Ishikawa (cell line): Measurements from ENCODE around the gene MAP7D2.

ENCODE experiments used
- CEBPB ChIP-seq: IDR thresholded peaks from 2 replicates; pipeline ENCODE4 v1.6.1; 2012
- CREB1 ChIP-seq: IDR thresholded peaks from 2 replicates; pipeline ENCODE4 v1.6.1; 2012; ENCODE audit warnings: low read depth
- EGR1 ChIP-seq: IDR thresholded peaks from 2 replicates; pipeline ENCODE4 v1.6.1; 2012
- EP300 ChIP-seq: IDR thresholded peaks from 2 replicates; pipeline ENCODE4 v1.6.1; 2012; ENCODE audit warnings: borderline replicate concordance
- FOXM1 ChIP-seq: IDR thresholded peaks from 2 replicates; pipeline ENCODE4 v1.6.1; 2012; ENCODE audit warnings: low read depth, borderline replicate concordance
- NFIC ChIP-seq: IDR thresholded peaks from 2 replicates; pipeline ENCODE4 v1.6.1; 2012
- RAD21 ChIP-seq: IDR thresholded peaks from 2 replicates; pipeline ENCODE4 v1.6.1; 2012; ENCODE audit warnings: low read depth
- TAF1 ChIP-seq: IDR thresholded peaks from 2 replicates; pipeline ENCODE4 v1.6.1; 2012; ENCODE audit warnings: low read depth, mild to moderate bottlenecking
- TCF12 ChIP-seq: IDR thresholded peaks from 2 replicates; pipeline ENCODE4 v1.6.1; 2012; ENCODE audit warnings: low read depth
- TEAD4 ChIP-seq: IDR thresholded peaks from 2 replicates; pipeline ENCODE4 v1.6.1; 2012
- YY1 ChIP-seq: IDR thresholded peaks from 2 replicates; pipeline ENCODE4 v1.6.1; 2012; ENCODE audit warnings: low read depth
- ZBTB7A ChIP-seq: IDR thresholded peaks from 2 replicates; pipeline ENCODE4 v1.6.1; 2012; ENCODE audit warnings: low read depth
- TF ChIP-seq, protein P1 (sequence below): IDR thresholded peaks from 2 replicates; pipeline ENCODE4 v1.6.1; 2012
- TF ChIP-seq, protein P2 (sequence below): IDR thresholded peaks from 2 replicates; pipeline ENCODE4 v1.6.1; 2012
- TF ChIP-seq, protein P3 (sequence below): IDR thresholded peaks from 2 replicates; pipeline ENCODE4 v1.6.1; 2012; ENCODE audit warnings: low read depth, mild to moderate bottlenecking

The MAP7D2 gene

GRCh38 chrX:20037186-20037585 lies 79.5 kb downstream of the MAP7D2 start:
- TF ChIP-seq, protein P1, sequence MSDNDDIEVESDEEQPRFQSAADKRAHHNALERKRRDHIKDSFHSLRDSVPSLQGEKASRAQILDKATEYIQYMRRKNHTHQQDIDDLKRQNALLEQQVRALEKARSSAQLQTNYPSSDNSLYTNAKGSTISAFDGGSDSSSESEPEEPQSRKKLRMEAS: no peak
- TF ChIP-seq CREB1 (no peak), EP300 (no peak), EGR1 (no peak), ZBTB7A (no peak), TEAD4 (no peak), NFIC (no peak), FOXM1 (no peak), TCF12 (no peak), RAD21 (no peak), TAF1 (no peak), CEBPB (no peak), YY1 (no peak)
- TF ChIP-seq, protein P2, sequence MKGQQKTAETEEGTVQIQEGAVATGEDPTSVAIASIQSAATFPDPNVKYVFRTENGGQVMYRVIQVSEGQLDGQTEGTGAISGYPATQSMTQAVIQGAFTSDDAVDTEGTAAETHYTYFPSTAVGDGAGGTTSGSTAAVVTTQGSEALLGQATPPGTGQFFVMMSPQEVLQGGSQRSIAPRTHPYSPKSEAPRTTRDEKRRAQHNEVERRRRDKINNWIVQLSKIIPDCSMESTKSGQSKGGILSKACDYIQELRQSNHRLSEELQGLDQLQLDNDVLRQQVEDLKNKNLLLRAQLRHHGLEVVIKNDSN: no peak
- TF ChIP-seq, protein P3, sequence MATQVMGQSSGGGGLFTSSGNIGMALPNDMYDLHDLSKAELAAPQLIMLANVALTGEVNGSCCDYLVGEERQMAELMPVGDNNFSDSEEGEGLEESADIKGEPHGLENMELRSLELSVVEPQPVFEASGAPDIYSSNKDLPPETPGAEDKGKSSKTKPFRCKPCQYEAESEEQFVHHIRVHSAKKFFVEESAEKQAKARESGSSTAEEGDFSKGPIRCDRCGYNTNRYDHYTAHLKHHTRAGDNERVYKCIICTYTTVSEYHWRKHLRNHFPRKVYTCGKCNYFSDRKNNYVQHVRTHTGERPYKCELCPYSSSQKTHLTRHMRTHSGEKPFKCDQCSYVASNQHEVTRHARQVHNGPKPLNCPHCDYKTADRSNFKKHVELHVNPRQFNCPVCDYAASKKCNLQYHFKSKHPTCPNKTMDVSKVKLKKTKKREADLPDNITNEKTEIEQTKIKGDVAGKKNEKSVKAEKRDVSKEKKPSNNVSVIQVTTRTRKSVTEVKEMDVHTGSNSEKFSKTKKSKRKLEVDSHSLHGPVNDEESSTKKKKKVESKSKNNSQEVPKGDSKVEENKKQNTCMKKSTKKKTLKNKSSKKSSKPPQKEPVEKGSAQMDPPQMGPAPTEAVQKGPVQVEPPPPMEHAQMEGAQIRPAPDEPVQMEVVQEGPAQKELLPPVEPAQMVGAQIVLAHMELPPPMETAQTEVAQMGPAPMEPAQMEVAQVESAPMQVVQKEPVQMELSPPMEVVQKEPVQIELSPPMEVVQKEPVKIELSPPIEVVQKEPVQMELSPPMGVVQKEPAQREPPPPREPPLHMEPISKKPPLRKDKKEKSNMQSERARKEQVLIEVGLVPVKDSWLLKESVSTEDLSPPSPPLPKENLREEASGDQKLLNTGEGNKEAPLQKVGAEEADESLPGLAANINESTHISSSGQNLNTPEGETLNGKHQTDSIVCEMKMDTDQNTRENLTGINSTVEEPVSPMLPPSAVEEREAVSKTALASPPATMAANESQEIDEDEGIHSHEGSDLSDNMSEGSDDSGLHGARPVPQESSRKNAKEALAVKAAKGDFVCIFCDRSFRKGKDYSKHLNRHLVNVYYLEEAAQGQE: no peak

- no peak for TF ChIP-seq CREB1
- no peak for TF ChIP-seq TEAD4
- TF ChIP-seq, protein P2: no peak
- TF ChIP-seq NFIC: no peak
- no peak for TF ChIP-seq CEBPB
- TF ChIP-seq, protein P1: no peak
- no peak for TF ChIP-seq FOXM1
- no peak for TF ChIP-seq TAF1
- no peak for TF ChIP-seq ZBTB7A
- no peak for TF ChIP-seq TCF12
These were observed 84.5 kb downstream of the MAP7D2 start for GRCh38 chrX:20032201-20032600.

- no peak for TF ChIP-seq CEBPB
- no peak for TF ChIP-seq TEAD4
- TF ChIP-seq, protein P1: no peak
- TF ChIP-seq TCF12: no peak
- TF ChIP-seq, protein P2: no peak
- TF ChIP-seq NFIC: no peak
- TF ChIP-seq EGR1: no peak
These were observed 87.0 kb downstream of the MAP7D2 start for GRCh38 chrX:20029728-20030127.

DNA sequence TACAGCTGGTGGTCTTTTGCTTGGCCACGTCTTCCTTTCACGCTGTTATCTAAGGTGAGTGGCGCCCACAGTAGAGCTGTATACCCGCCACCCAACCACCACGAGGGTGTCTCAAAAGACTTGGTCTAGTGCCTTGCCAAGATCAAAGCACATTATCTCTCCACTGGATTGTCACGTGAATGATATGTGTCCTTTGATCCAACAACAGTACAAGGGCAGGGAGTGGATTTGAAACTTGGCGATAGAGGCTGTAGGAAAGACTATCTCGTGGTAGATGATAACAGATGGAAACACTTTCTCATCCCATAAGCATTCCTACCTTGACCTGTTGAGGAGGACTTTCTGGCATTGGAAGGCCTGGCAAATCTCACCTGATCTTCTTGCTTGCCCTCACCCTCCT lies 88.1 kb downstream of the MAP7D2 start:
- TF ChIP-seq EGR1 (no peak), FOXM1 (no peak), RAD21 (no peak), CREB1 (no peak), EP300 (no peak), ZBTB7A (no peak), TAF1 (no peak), TCF12 (no peak)
- TF ChIP-seq, protein P3: no peak
- TF ChIP-seq, protein P2: no peak

DNA sequence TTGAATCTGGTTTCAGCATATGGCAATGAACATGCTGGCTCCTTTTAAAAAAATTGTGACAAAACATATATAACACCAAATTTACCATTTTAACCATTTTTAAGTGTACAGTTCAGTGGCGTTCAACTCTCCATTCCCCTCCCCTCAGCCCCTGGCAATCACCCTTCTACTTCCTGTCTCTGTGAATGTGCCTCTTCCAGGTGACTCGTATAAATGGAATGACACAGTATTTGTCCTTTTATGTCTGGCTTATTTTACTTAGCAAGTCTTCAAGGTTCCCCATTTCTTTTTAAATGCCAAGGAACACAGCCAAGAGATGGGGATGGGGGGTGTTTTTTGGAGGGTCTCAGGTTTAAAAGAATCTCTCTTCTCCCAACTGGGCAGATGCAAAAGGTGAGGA lies 90.4 kb downstream of the MAP7D2 start:
- TF ChIP-seq TEAD4 (no peak), CREB1 (no peak), TCF12 (no peak), ZBTB7A (no peak), NFIC (no peak), FOXM1 (no peak), EGR1 (no peak)
- TF ChIP-seq, protein P1: no peak
- TF ChIP-seq, protein P3: no peak
